ENCODE measurements around the gene INA.
"Not testable (repeated sequence)": the region's sequence is repeated elsewhere in the genome, so short reads cannot be mapped to it uniquely, and the experiment has no call there.

Gene INA

GRCh38 chr10:103276896-103277712 lies at the start of gene INA:
INA (plus strand) TSS chr10:103277138; CDS start chr10:103277212, 74 bp downstream.
- no peak for DNase-seq (ENCODE audit: low read depth in 1 of 2, low spot score in 1 of 2)

- DNase-seq (ENCODE audit: low read depth in 1 of 2, low spot score in 1 of 2): no peak
Observed at GRCh38 chr10:103227416-103227815, 49.5 kb upstream of the INA start.

GRCh38 chr10:103231047-103231551 lies 45.8 kb upstream of the INA start:
- no peak for DNase-seq (ENCODE audit: low read depth in 1 of 2, low spot score in 1 of 2)

GRCh38 chr10:103232131-103232673 lies 44.7 kb upstream of the INA start:
- DNase-seq (ENCODE audit: low read depth in 1 of 2, low spot score in 1 of 2): no peak

GRCh38 chr10:103232772-103233488 lies 44.0 kb upstream of the INA start:
- no peak for DNase-seq (ENCODE audit: low read depth in 1 of 2, low spot score in 1 of 2)

GRCh38 chr10:103235775-103236174 lies 41.2 kb upstream of the INA start:
- DNase-seq (ENCODE audit: low read depth in 1 of 2, low spot score in 1 of 2): no peak

GRCh38 chr10:103238506-103239252 lies 38.3 kb upstream of the INA start:
- DNase-seq (ENCODE audit: low read depth in 1 of 2, low spot score in 1 of 2): no peak

- no peak for DNase-seq (ENCODE audit: low read depth in 1 of 2, low spot score in 1 of 2)
Observed at GRCh38 chr10:103241262-103242011, 35.5 kb upstream of the INA start.

GRCh38 chr10:103244666-103245271 lies 32.2 kb upstream of the INA start:
- DNase-seq (ENCODE audit: low read depth in 1 of 2, low spot score in 1 of 2): peak; percentile 36 to 53

- DNase-seq (ENCODE audit: low read depth in 1 of 2, low spot score in 1 of 2): not testable (repeated sequence)
Observed at GRCh38 chr10:103245587-103245986, 31.4 kb upstream of the INA start, which contains the start of gene RPEL1. RPEL1 (plus strand) TSS chr10:103245887; CDS start chr10:103245997, 110 bp downstream.

- DNase-seq (ENCODE audit: low read depth in 1 of 2, low spot score in 1 of 2): no peak
Observed at GRCh38 chr10:103246324-103246723, 30.6 kb upstream of the INA start.

- no peak for DNase-seq (ENCODE audit: low read depth in 1 of 2, low spot score in 1 of 2)
Observed at GRCh38 chr10:103254113-103254512, 22.8 kb upstream of the INA start.

- no peak for DNase-seq (ENCODE audit: low read depth in 1 of 2, low spot score in 1 of 2)
Observed at GRCh38 chr10:103254538-103255325, 22.2 kb upstream of the INA start.

GRCh38 chr10:103256613-103257012 lies 20.3 kb upstream of the INA start:
- no peak for DNase-seq (ENCODE audit: low read depth in 1 of 2, low spot score in 1 of 2)

GRCh38 chr10:103257812-103258211 lies 19.1 kb upstream of the INA start:
- DNase-seq (ENCODE audit: low read depth in 1 of 2, low spot score in 1 of 2): no peak

GRCh38 chr10:103258928-103259327 lies 18.0 kb upstream of the INA start:
- DNase-seq (ENCODE audit: low read depth in 1 of 2, low spot score in 1 of 2): not testable (repeated sequence)

- no peak for DNase-seq (ENCODE audit: low read depth in 1 of 2, low spot score in 1 of 2)
Observed at GRCh38 chr10:103259989-103260388, 16.9 kb upstream of the INA start.

- DNase-seq (ENCODE audit: low read depth in 1 of 2, low spot score in 1 of 2): no peak
Observed at GRCh38 chr10:103262229-103262628, 14.7 kb upstream of the INA start.

GRCh38 chr10:103265717-103266329 lies 11.1 kb upstream of the INA start:
- peak in 1 of 2 donors; percentile 21 for DNase-seq (ENCODE audit: low read depth in 1 of 2, low spot score in 1 of 2)

Data from activated CD4-positive, alpha-beta T cell treated with anti-CD3 and anti-CD28 coated beads, Interleukin-2, amount 50 U/mL, for 24 hours (primary cell).